Liver (tissue), 9 donors: ENCODE data around the gene GSAP. TPM values are rescaled to one million over a fixed set of nuclear protein-coding genes. Genes with fewer than 3 reads are reported as not detected.
A peak's percentile ranks its signal among the peaks of the same experiment; 100 is the strongest.

Experiments
- DNase-seq: peaks from one replicate; pipeline ENCODE4 v3.0.0-alpha.2; 2017; ENCODE audit warnings: low spot score
- H3K27ac ChIP-seq, 2 donors: one replicate each; pipeline ENCODE4 v1.7.0; 2013; ENCODE audit warnings: inconsistent platforms in 2 of 2, low read length in 2 of 2, control low read depth in 1 of 2, low read depth in 1 of 2, mild to moderate bottlenecking in 1 of 2
- H3K27me3 ChIP-seq, 4 donors: one replicate each; pipeline versions ENCODE4 v1.6.1 to v1.7.0; 2013; ENCODE audit warnings: low read length in 3 of 4, inconsistent platforms in 1 of 4, mild to moderate bottlenecking in 1 of 4, moderate library complexity in 1 of 4; ENCODE audit not compliant: control insufficient read depth in 4 of 4, insufficient read depth in 4 of 4
- H3K36me3 ChIP-seq, 4 donors: one replicate each; pipeline versions ENCODE4 v1.6.1 to v1.7.0; 2013; ENCODE audit warnings: low read length in 3 of 4, mild to moderate bottlenecking in 3 of 4, low read depth in 1 of 4, moderate library complexity in 1 of 4; ENCODE audit not compliant: control insufficient read depth in 4 of 4, insufficient read depth in 3 of 4
- H3K4me1 ChIP-seq, 4 donors: one replicate each; pipeline versions ENCODE4 v1.6.1 to v1.7.0; 2013; ENCODE audit warnings: low read length in 3 of 4, mild to moderate bottlenecking in 3 of 4, moderate library complexity in 1 of 4; ENCODE audit not compliant: control insufficient read depth in 4 of 4, insufficient read depth in 4 of 4
- H3K4me3 ChIP-seq, 3 donors: one replicate each; pipeline versions ENCODE4 v1.6.1 to v1.7.0; 2013; ENCODE audit warnings: low read length in 3 of 3, control low read depth in 1 of 3, low read depth in 1 of 3, mild to moderate bottlenecking in 1 of 3
- H3K9ac ChIP-seq, 2 donors: one replicate each; pipeline ENCODE4 v1.7.0; 2013; ENCODE audit warnings: low read length in 2 of 2, mild to moderate bottlenecking in 2 of 2, moderate library complexity in 2 of 2, control low read depth in 1 of 2, low read depth in 1 of 2
- H3K9me3 ChIP-seq, 4 donors: one replicate each; pipeline versions ENCODE4 v1.6.1 to v1.7.0; 2013; ENCODE audit warnings: low read length in 3 of 4; ENCODE audit not compliant: control insufficient read depth in 4 of 4
- ATF3 ChIP-seq: IDR thresholded peaks from 2 replicates; pipeline ENCODE4 v1.6.1; 2016; ENCODE audit warnings: antibody characterized with exemption
- EGR1 ChIP-seq, 2 donors: IDR thresholded peaks; 2 replicates each; pipeline ENCODE4 v1.6.1; 2016 to 2018; ENCODE audit warnings: antibody characterized with exemption in 2 of 2, low read depth in 2 of 2
- FOXA1 ChIP-seq: IDR thresholded peaks from 2 replicates; pipeline ENCODE4 v1.6.1; 2016; ENCODE audit warnings: antibody characterized with exemption
- FOXA2 ChIP-seq: IDR thresholded peaks from 2 replicates; pipeline ENCODE4 v1.6.1; 2016; ENCODE audit warnings: antibody characterized with exemption
- GABPA ChIP-seq, 2 donors: IDR thresholded peaks in 1 of 2; conservative IDR thresholded peaks in 1 of 2; 2 replicates each; pipeline ENCODE4 v1.6.1; 2016; ENCODE audit warnings: antibody characterized with exemption in 2 of 2, mild to moderate bottlenecking in 1 of 2, moderate library complexity in 1 of 2
- HNF4A ChIP-seq, 2 donors: conservative IDR thresholded peaks; 2 replicates each; pipeline ENCODE4 v1.6.1; 2016; ENCODE audit warnings: antibody characterized with exemption in 2 of 2, mild to moderate bottlenecking in 2 of 2
- HNF4G ChIP-seq: IDR thresholded peaks from 2 replicates; pipeline ENCODE4 v1.6.1; 2016; ENCODE audit warnings: antibody characterized with exemption
- JUND ChIP-seq, 2 donors: IDR thresholded peaks; 2 replicates each; pipeline ENCODE4 v1.6.1; 2016; ENCODE audit warnings: antibody characterized with exemption in 2 of 2
- MAX ChIP-seq: IDR thresholded peaks from 2 replicates; pipeline ENCODE4 v1.6.1; 2016; ENCODE audit warnings: antibody characterized with exemption
- NR2F2 ChIP-seq: IDR thresholded peaks from 2 replicates; pipeline ENCODE4 v1.6.1; 2016; ENCODE audit warnings: antibody characterized with exemption
- RAD21 ChIP-seq, 2 donors: IDR thresholded peaks; 2 replicates each; pipeline ENCODE4 v1.6.1; 2016; ENCODE audit warnings: antibody characterized with exemption in 2 of 2, mild to moderate bottlenecking in 2 of 2
- RXRA ChIP-seq, 2 donors: IDR thresholded peaks; 2 replicates each; pipeline ENCODE4 v1.6.1; 2017 to 2018; ENCODE audit warnings: antibody characterized with exemption in 2 of 2, mild to moderate bottlenecking in 1 of 2
- SP1 ChIP-seq: IDR thresholded peaks from 2 replicates; pipeline ENCODE4 v1.6.1; 2018; ENCODE audit warnings: antibody characterized with exemption, mild to moderate bottlenecking
- TAF1 ChIP-seq: conservative IDR thresholded peaks from 2 replicates; pipeline ENCODE4 v1.6.1; 2016; ENCODE audit warnings: antibody characterized with exemption, mild to moderate bottlenecking
- YY1 ChIP-seq: IDR thresholded peaks from 2 replicates; pipeline ENCODE4 v1.6.1; 2016; ENCODE audit warnings: antibody characterized with exemption, mild to moderate bottlenecking
- ZBTB33 ChIP-seq: IDR thresholded peaks from 2 replicates; pipeline ENCODE4 v1.6.1; 2016; ENCODE audit warnings: antibody characterized with exemption
- WGBS: extraction: QIAGEN DNeasy Blood & Tissue Kit; methylation state at CpG from one replicate; pipeline ENCODE4 v1.1.7; 2013; 5-methylcytosine and 5-hydroxymethylcytosine counted together
- polyA plus RNA-seq, 2 donors: library from polyadenylated mRNA; stranded (reverse) in 1 of 2; unstranded in 1 of 2; fragments of 200-250 nt in 1 of 2; fragments of >200 nt in 1 of 2; fragmentation: Nextera tagmentation in 1 of 2; extraction: Ambion mirVana in 1 of 2; gene quantifications; one replicate each; pipeline versions ENCODE4 v1.2.1 to v1.2.3, GENCODE V29; 2013 to 2015
- total RNA-seq, 2 donors: library from RNA; depleted of rRNA; stranded (reverse); fragments of >200 nt; gene quantifications; one replicate each; pipeline ENCODE4 v1.2.3, GENCODE V29; 2014
- TF ChIP-seq, protein P1 (sequence below): IDR thresholded peaks from 2 replicates; pipeline ENCODE4 v1.6.1; 2016; ENCODE audit warnings: antibody characterized with exemption, mild to moderate bottlenecking
- TF ChIP-seq, protein P2 (sequence below): fragments of 150-350 bp; IDR thresholded peaks from 2 replicates; pipeline ENCODE4 v1.5.1; 2017; ENCODE audit warnings: improper control_type of control experiment, low read depth, low read length; ENCODE audit not compliant: missing input control
- donor health status: healthy.
- donor health status: healthy.
- donor health status: healthy.
- donor health status: healthy.
- donor health status: healthy.

The GSAP gene
- total and polyA plus RNA-seq, 4 donors = 4.1 to 30.9 (median 17.7) TPM

DNA sequence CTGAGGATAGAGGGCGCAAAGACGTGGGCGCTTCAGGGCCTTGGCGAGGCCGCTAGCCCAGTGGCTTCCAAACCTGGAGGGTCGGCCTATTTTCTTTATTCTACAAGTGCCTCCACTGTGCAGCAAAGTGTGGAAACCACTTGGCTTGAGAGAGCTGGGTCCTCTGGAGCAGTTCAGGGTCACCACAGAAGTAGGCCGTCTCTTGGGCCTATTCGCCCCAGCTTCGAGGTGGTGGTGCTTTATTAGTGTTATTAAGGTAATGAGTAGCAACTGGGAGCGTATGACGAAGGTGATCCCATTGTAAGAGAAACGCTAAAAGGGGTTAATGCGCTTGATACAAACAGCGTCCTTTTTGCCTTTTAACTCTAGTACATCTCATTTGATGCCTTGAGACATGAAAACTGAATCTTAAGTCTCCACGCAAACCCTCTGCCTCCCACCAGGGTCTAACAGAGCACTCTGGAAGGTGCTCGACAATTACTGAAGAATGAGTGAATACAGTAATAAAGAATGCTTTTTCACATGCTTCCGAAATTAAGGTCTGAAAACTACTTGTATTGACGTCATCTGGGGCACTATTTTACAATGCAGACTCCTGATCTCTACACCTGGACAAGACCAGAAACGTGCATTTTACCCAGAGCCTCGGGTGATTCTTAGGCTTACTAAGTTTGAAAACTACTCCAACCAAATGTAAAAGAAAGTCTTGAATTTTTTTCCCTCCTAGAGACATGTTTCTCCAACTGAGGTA lies 647 bp upstream of the GSAP start:
- H3K4me3 ChIP-seq = peak overlapping the region in 2 of 3 donors; percentile 36 to 91

More for the DNA sequence above, 647 bp upstream of the GSAP start:
- no peak for TF ChIP-seq ATF3
- TF ChIP-seq YY1 = no peak
- no peak for TF ChIP-seq FOXA2
- no peak for TF ChIP-seq ZBTB33
- TF ChIP-seq EGR1 (IDR thresholded peaks at IDR 0.05; ENCODE audit: low read depth in 2 of 2) = peak in 1 of 2 donors; percentile 21
- TF ChIP-seq, protein P1, sequence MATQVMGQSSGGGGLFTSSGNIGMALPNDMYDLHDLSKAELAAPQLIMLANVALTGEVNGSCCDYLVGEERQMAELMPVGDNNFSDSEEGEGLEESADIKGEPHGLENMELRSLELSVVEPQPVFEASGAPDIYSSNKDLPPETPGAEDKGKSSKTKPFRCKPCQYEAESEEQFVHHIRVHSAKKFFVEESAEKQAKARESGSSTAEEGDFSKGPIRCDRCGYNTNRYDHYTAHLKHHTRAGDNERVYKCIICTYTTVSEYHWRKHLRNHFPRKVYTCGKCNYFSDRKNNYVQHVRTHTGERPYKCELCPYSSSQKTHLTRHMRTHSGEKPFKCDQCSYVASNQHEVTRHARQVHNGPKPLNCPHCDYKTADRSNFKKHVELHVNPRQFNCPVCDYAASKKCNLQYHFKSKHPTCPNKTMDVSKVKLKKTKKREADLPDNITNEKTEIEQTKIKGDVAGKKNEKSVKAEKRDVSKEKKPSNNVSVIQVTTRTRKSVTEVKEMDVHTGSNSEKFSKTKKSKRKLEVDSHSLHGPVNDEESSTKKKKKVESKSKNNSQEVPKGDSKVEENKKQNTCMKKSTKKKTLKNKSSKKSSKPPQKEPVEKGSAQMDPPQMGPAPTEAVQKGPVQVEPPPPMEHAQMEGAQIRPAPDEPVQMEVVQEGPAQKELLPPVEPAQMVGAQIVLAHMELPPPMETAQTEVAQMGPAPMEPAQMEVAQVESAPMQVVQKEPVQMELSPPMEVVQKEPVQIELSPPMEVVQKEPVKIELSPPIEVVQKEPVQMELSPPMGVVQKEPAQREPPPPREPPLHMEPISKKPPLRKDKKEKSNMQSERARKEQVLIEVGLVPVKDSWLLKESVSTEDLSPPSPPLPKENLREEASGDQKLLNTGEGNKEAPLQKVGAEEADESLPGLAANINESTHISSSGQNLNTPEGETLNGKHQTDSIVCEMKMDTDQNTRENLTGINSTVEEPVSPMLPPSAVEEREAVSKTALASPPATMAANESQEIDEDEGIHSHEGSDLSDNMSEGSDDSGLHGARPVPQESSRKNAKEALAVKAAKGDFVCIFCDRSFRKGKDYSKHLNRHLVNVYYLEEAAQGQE = no peak
- TF ChIP-seq HNF4G = no peak
- peak in 1 of 2 donors; percentile 17 for TF ChIP-seq RAD21 (IDR thresholded peaks at IDR 0.05)
- no peak for TF ChIP-seq FOXA1
- TF ChIP-seq NR2F2 = no peak
- TF ChIP-seq MAX = no peak
- TF ChIP-seq, protein P2, sequence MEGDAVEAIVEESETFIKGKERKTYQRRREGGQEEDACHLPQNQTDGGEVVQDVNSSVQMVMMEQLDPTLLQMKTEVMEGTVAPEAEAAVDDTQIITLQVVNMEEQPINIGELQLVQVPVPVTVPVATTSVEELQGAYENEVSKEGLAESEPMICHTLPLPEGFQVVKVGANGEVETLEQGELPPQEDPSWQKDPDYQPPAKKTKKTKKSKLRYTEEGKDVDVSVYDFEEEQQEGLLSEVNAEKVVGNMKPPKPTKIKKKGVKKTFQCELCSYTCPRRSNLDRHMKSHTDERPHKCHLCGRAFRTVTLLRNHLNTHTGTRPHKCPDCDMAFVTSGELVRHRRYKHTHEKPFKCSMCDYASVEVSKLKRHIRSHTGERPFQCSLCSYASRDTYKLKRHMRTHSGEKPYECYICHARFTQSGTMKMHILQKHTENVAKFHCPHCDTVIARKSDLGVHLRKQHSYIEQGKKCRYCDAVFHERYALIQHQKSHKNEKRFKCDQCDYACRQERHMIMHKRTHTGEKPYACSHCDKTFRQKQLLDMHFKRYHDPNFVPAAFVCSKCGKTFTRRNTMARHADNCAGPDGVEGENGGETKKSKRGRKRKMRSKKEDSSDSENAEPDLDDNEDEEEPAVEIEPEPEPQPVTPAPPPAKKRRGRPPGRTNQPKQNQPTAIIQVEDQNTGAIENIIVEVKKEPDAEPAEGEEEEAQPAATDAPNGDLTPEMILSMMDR = no peak
- TF ChIP-seq JUND (IDR thresholded peaks at IDR 0.05) = no peak
- no peak for TF ChIP-seq RXRA (IDR thresholded peaks at IDR 0.05)
- TF ChIP-seq TAF1 = no peak
- TF ChIP-seq GABPA (IDR thresholded peaks at IDR 0.05 in 1 of 2, conservative IDR thresholded peaks at IDR 0.05 in 1 of 2) = no peak
- TF ChIP-seq HNF4A (conservative IDR thresholded peaks at IDR 0.05) = peak in 1 of 2 donors; percentile 12
- no peak for TF ChIP-seq SP1
- H3K4me1 ChIP-seq = peaks cover 0 to 30% (median 10%) of the 10 kb centered on the region in 4 donors
- 46% methylated on average over 20 of the region's 20 CpGs for WGBS
- H3K9me3 ChIP-seq = no peaks in the 10 kb centered on the region
- no peaks in the 10 kb centered on the region for H3K36me3 ChIP-seq
- peak overlapping the region; percentile 89 to 95 for H3K27ac ChIP-seq
- peak overlapping the region; percentile 22 to 86 for H3K9ac ChIP-seq
- DNase-seq = no peak
- H3K27me3 ChIP-seq = no peaks in the 10 kb centered on the region
